A549 treated with CpdA at 1 μM for 4 hours (cell line): Measurements from ENCODE around the gene WASF1. TPM values are rescaled to one million over a fixed set of nuclear protein-coding genes. Genes with fewer than 3 reads are reported as not detected.

Experiments used
- total RNA-seq: library from RNA; stranded (reverse); fragments of 200-300 nt; extraction: Qiagen RNA extraction; gene quantifications from 5 replicates; pipeline ENCODE4 v1.2.3, GENCODE V29; 2022; ENCODE audit warnings: low read depth

Gene WASF1
- 11.0 to 14.6 TPM (median 12.3 TPM) in 5 replicates for total RNA-seq

GRCh38 chr6:110179406-110180227, at the start of gene WASF1:
WASF1 (minus strand) TSS chr6:110179670; CDS start chr6:110127601, 52,069 bp downstream.

GRCh38 chr6:110180228-110181008, 948 bp upstream of the WASF1 start, which contains the start of gene CDC40:
CDC40 (plus strand) TSS chr6:110180427; CDS start chr6:110180445, 18 bp downstream.

Other genes starting within 250 kb of the WASF1 start
- not detected in 5 replicates for gene GPR6, start 201.4 kb downstream of the WASF1 start, total RNA-seq
- gene CDC40, start 757 bp upstream of the WASF1 start, total RNA-seq = 8.1 to 11.5 TPM (median 9.3 TPM) in 5 replicates
- gene METTL24, start 178.7 kb upstream of the WASF1 start, total RNA-seq = not detected in 5 replicates
- gene DDO, start 235.9 kb upstream of the WASF1 start, total RNA-seq = 0.03 to 0.20 TPM (median 0.10 TPM) in 3 of 5 replicates, not detected in the others